ENCODE data around the gene LPP.

GRCh38 chr3:188455748-188456147 lies 301.8 kb downstream of the LPP start:
- TF ChIP-seq CTCF (IDR thresholded peaks at IDR 0.05) (no peak), POLR2A (IDR thresholded peaks at IDR 0.05) (no peak)
